ENCODE results near the gene TRPM3. TPM values are rescaled to one million over a fixed set of nuclear protein-coding genes. Genes with fewer than 3 reads are reported as not detected.

TRPM3 gene
- total RNA-seq, 4 donors from 2014 or later: 5.2 to 8.1 (median 7.3) TPM

GRCh38 chr9:70514273-70514672 is 607.1 kb downstream of the TRPM3 start:
- Histone ChIP-seq H3K9me3 (no peaks in the 10 kb centered on the region), H3K27me3 (no peaks in the 10 kb centered on the region), H3K4me3 (no peak overlapping the region), H3K36me3 (no peaks in the 10 kb centered on the region), H3K27ac (no peak overlapping the region), H3K4me1 (no peaks in the 10 kb centered on the region)
- TF ChIP-seq CTCF (IDR thresholded peaks at IDR 0.05) (no peak), EP300 (IDR thresholded peaks at IDR 0.05) (no peak), POLR2A (IDR thresholded peaks at IDR 0.05) (no peak)
- no peak for DNase-seq (ENCODE audit: low spot score in 2 of 2)
- 87 to 90% methylated on average over 2 of the region's 2 CpGs for WGBS, 2 donors

- Histone ChIP-seq H3K9me3 (no peaks in the 10 kb centered on the region), H3K4me1 (no peaks in the 10 kb centered on the region), H3K4me3 (no peak overlapping the region), H3K36me3 (no peaks in the 10 kb centered on the region), H3K27ac (no peak overlapping the region), H3K27me3 (no peaks in the 10 kb centered on the region)
- TF ChIP-seq EP300 (IDR thresholded peaks at IDR 0.05) (no peak), CTCF (IDR thresholded peaks at IDR 0.05) (no peak), POLR2A (IDR thresholded peaks at IDR 0.05) (no peak)
- DNase-seq (ENCODE audit: low spot score in 2 of 2): no peak
- 87 to 92% methylated on average over 3 of the region's 3 CpGs for WGBS, 2 donors
Measured at GRCh38 chr9:70511858-70512257, 609.6 kb downstream of the TRPM3 start.

- Histone ChIP-seq H3K9me3 (no peaks in the 10 kb centered on the region), H3K36me3 (no peaks in the 10 kb centered on the region), H3K27ac (no peak overlapping the region), H3K4me3 (no peak overlapping the region), H3K4me1 (peaks cover 0 to 7% (median under 1%) of the 10 kb centered on the region in 4 donors), H3K27me3 (no peaks in the 10 kb centered on the region)
- TF ChIP-seq POLR2A (IDR thresholded peaks at IDR 0.05) (no peak), EP300 (IDR thresholded peaks at IDR 0.05) (no peak), CTCF (IDR thresholded peaks at IDR 0.05) (peak in 3 of 5 experiments; percentile 23 to 29 (median 26))
- DNase-seq (ENCODE audit: low spot score in 2 of 2): no peak
- WGBS, 2 donors: 86 to 89% methylated on average over 3 of the region's 3 CpGs
Measured at GRCh38 chr9:70510157-70510770, 611.2 kb downstream of the TRPM3 start.

- Histone ChIP-seq H3K27me3 (no peaks in the 10 kb centered on the region), H3K36me3 (no peaks in the 10 kb centered on the region), H3K4me3 (no peak overlapping the region), H3K27ac (peak overlapping the region in 2 of 4 donors; percentile 36 to 45), H3K4me1 (peaks cover 0 to 24% (median 7%) of the 10 kb centered on the region in 4 donors), H3K9me3 (no peaks in the 10 kb centered on the region)
- WGBS, 2 donors: 76% methylated on average over 2 of the region's 2 CpGs
- TF ChIP-seq CTCF (IDR thresholded peaks at IDR 0.05) (no peak), POLR2A (IDR thresholded peaks at IDR 0.05) (no peak), EP300 (IDR thresholded peaks at IDR 0.05) (no peak)
- DNase-seq (ENCODE audit: low spot score in 2 of 2): no peak
Measured at GRCh38 chr9:70506159-70506558, 615.3 kb downstream of the TRPM3 start.

- Histone ChIP-seq H3K4me1 (peaks cover 0 to 24% (median 7%) of the 10 kb centered on the region in 4 donors), H3K9me3 (no peaks in the 10 kb centered on the region), H3K27me3 (no peaks in the 10 kb centered on the region), H3K36me3 (no peaks in the 10 kb centered on the region), H3K27ac (peak overlapping the region in 2 of 4 donors; percentile 29 to 52), H3K4me3 (no peak overlapping the region)
- TF ChIP-seq EP300 (IDR thresholded peaks at IDR 0.05): peak in 1 of 2 donors; percentile 41
- TF ChIP-seq POLR2A (IDR thresholded peaks at IDR 0.05): no peak
- DNase-seq (ENCODE audit: low spot score in 2 of 2): no peak
- 43% methylated on average over 4 of the region's 4 CpGs for WGBS, 2 donors
Measured at GRCh38 chr9:70504834-70505233, 616.6 kb downstream of the TRPM3 start.
